Stimulated activated naive CD4-positive, alpha-beta T cell treated with Interleukin-2 at 50 U/mL for 16 hours (primary cell): Measurements from ENCODE around the gene HNRNPUL1.
"Not testable (repeated sequence)": the region's sequence is repeated elsewhere in the genome, so short reads cannot be mapped to it uniquely, and the experiment has no call there.

Experiments
- DNase-seq: peaks from one replicate; lab custom pipeline; 2025; lab: John Stamatoyannopoulos, UW

Gene HNRNPUL1

DNA sequence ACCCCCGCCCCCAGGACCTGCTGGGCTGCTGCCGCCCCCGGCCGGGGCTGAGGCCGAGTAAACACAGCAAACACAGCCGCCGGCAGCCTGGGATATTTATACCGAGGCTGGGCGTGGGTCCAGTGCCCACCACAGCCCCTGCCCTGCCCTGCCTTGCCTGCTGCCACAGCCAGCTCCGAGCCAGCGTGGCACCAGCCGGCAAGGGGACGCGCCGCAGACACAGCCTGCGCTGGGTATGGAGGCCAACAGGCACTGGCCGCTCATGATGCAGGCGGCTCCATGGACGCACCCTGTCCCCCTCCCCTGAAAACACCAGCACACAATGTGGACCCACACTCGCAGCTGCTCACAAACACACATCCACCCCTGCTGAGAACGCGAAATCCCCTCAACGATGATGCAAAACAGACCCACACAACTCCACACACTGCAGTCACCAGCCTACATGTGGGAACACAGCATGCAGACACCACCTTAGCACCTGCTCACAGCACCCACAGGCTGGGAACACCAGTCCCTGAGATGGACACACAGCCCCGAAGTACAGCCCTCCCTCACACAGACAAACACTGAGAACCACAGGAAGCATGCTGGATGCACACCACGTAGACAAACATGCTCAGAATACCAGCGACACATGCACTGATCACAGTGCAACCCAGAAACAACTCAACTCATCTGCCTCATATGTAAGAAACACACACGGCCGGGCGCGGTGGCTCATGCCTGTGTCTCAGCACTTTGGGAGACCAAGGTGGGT, 62.0 kb downstream of the HNRNPUL1 start:
- DNase-seq, result no peak

DNA sequence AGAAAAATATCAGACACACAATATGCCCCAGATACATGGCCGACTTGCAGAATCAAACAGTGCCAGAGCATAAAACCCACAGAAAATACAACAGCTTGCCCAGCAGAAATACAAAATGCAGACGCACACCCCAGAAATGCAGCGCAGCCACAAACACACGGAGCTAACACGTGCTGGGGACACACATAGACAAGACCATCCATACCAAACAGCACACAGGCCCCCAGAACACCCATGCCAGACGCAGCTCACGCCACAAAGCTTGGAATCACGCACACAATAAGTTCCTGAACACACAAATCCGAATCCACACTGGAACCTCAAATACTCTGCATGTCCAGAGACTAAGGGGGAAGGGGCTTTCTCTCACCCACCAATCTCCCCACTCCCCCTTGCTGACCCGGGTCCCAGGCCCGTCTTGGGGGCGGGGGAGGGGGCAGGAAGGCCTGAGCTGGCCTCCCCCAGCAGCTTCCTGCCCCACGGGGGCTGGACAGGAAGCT, 63.0 kb downstream of the HNRNPUL1 start:
- no peak for DNase-seq

- peak; percentile 88 for DNase-seq
These were observed 63.5 kb downstream of the HNRNPUL1 start for GRCh38 chr19:41327576-41328156.

- peak; percentile 85 for DNase-seq
These were observed 64.1 kb downstream of the HNRNPUL1 start for GRCh38 chr19:41328157-41328841.

DNA sequence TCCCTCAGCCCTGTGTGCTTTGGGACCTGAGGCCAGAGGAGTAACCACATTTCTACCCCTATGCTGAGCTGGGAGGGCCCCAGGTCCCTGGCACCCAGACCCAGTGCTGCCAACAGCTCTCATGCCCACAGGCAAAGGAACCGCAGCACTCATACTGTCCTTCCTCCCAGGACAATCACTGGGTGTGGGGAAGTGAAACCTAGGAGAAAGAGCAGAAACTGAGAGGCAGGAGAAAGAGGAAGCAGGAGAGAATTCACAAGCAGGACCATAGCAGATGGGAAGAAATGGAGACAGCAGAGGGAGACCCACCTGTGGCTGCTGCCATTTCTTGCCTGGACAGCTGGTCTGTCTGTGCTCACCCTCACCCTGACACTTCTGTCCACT, 64.7 kb downstream of the HNRNPUL1 start:
- no peak for DNase-seq

- no peak for DNase-seq
These were observed 66.3 kb downstream of the HNRNPUL1 start for GRCh38 chr19:41330481-41330880.

GRCh38 chr19:41330946-41331678, 66.9 kb downstream of the HNRNPUL1 start:
- DNase-seq, result no peak

GRCh38 chr19:41332000-41332399, 67.8 kb downstream of the HNRNPUL1 start:
- no peak for DNase-seq

- no peak for DNase-seq
These were observed 68.3 kb downstream of the HNRNPUL1 start for GRCh38 chr19:41332468-41332867.

GRCh38 chr19:41334793-41335192, 70.6 kb downstream of the HNRNPUL1 start:
- no peak for DNase-seq

DNA sequence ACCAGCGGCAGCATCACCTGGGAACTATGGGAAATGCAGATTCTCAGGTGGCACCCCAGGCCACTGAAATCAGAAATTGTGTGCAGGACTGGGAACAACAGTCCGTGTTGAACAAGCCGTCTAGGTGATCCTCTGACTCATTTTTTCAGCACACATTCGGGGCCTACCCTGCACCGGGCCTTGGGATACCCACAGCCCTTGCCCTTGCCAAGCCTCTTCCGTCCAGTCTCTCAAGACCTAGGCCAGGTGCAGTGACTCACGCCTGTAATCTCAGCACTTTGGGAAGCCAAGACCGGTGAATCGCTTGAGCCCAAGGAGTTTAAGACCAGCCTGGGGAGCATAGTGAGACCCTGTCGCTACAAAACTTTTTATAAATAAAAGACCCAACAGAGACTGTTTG, 71.3 kb downstream of the HNRNPUL1 start:
- DNase-seq, result no peak

GRCh38 chr19:41339936-41340335, 75.8 kb downstream of the HNRNPUL1 start:
- DNase-seq, result no peak

DNA sequence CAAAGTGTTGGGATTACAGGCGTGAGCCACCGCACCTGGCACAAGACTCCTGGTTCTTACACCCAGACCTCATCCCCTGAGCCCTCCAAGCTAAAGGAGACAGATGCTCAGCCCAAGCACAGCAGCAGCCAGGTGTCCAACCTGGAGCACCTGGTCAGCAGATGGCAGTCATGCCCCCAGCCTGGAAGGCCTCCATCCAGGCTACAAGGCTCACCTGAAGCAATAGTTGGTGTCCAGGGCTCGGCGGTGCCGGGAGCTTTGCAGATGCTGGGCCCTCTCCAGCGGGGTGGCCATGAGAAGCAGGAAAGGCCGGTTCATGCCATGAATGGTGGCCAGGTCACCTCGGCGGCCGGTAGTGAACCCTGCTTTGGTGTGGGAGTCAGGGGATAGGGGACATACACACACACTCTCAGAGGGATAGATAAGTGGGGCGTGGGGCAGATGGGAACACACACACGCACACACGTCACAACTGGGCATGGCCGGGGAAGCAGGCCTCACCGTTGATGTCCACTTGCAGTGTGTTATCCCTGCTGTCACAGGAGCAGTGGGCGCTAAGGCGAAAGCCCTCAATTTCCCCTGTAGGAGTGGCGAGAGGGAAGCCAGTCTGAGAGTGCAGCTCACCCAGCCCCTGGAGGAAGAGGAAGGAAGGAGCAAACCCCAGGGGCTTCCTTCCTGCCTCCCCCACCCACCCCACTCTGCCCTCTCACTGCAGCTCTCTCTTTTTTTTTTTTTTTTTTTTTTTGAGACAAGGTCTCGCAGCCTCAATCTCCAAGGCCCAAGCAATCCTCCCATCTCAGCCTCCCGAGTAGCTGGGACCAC, 77.7 kb downstream of the HNRNPUL1 start:
- no peak for DNase-seq

- DNase-seq, result no peak
These were observed 80.0 kb downstream of the HNRNPUL1 start for GRCh38 chr19:41344162-41344561.

- not testable (repeated sequence) for DNase-seq
These were observed 82.7 kb downstream of the HNRNPUL1 start for GRCh38 chr19:41346916-41347315.

GRCh38 chr19:41350735-41351338, 86.7 kb downstream of the HNRNPUL1 start:
- no peak for DNase-seq

- DNase-seq, result peak; percentile 86
These were observed 87.4 kb downstream of the HNRNPUL1 start for GRCh38 chr19:41351339-41352245.

GRCh38 chr19:41352279-41352608, 88.1 kb downstream of the HNRNPUL1 start:
- no peak for DNase-seq

- peak; percentile 65 for DNase-seq
These were observed 88.7 kb downstream of the HNRNPUL1 start for GRCh38 chr19:41352609-41353465.
